Peyer's patch (tissue), 4 donors: ENCODE measurements around the gene DUSP11.
"Not testable (repeated sequence)": the region's sequence is repeated elsewhere in the genome, so short reads cannot be mapped to it uniquely, and the experiment has no call there.

ENCODE experiments used
- POLR2A ChIP-seq, 2 donors: fragments of 450-650 bp; IDR thresholded peaks; one replicate each; pipeline ENCODE4 v1.5.1; 2017; ENCODE audit warnings: antibody characterized with exemption in 2 of 2, mild to moderate bottlenecking in 2 of 2, moderate library complexity in 2 of 2
- TF ChIP-seq, protein P1 (sequence below), 6 experiments: fragments of 450-650 bp in 4 of 6; fragments of 200-600 bp in 2 of 6; sonication (generic) in 1 of 6; IDR thresholded peaks; one replicate each; pipeline ENCODE4 v1.5.1; 2017 to 2019; ENCODE audit warnings: antibody characterized with exemption in 6 of 6, mild to moderate bottlenecking in 3 of 6, moderate library complexity in 1 of 6

DNA sequence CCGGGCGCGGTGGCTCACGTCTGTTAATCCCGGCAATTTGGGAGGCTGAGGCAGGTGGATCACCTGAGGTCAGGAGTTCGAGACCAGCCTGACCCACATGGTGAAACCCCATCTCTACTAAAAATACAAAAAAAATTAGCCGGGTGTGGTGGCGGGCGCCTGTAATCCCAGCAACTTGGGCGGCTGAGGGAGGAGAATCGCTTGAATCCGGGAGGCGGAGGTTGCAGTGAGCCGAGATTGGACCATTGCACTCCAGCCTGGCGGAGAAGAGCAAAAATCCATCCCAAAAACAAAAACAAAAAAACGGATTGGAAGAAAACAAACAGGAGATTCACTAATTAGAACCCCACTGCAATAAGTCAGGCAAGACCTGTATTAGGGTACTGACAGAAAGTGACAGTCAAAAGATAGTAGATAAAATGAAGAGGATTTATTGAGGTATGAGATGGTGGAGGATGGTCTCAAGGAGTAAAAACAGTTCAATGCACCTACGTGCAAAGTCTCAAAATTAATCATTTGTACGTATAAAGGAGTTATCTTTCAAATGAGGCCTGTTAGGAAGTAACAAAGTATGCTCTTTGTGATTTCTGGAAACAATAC, 936 bp downstream of the DUSP11 start:
- TF ChIP-seq, protein P1, sequence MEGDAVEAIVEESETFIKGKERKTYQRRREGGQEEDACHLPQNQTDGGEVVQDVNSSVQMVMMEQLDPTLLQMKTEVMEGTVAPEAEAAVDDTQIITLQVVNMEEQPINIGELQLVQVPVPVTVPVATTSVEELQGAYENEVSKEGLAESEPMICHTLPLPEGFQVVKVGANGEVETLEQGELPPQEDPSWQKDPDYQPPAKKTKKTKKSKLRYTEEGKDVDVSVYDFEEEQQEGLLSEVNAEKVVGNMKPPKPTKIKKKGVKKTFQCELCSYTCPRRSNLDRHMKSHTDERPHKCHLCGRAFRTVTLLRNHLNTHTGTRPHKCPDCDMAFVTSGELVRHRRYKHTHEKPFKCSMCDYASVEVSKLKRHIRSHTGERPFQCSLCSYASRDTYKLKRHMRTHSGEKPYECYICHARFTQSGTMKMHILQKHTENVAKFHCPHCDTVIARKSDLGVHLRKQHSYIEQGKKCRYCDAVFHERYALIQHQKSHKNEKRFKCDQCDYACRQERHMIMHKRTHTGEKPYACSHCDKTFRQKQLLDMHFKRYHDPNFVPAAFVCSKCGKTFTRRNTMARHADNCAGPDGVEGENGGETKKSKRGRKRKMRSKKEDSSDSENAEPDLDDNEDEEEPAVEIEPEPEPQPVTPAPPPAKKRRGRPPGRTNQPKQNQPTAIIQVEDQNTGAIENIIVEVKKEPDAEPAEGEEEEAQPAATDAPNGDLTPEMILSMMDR (IDR thresholded peaks at IDR 0.05): not testable (repeated sequence)
- not testable (repeated sequence) for TF ChIP-seq POLR2A (IDR thresholded peaks at IDR 0.05)
